Measurements from ENCODE around the gene FYN. TPM values are rescaled to one million over a fixed set of nuclear protein-coding genes. Genes with fewer than 3 reads are reported as not detected.
A peak's percentile ranks its signal among the peaks of the same experiment; 100 is the strongest.

Gene FYN
- polyA plus RNA-seq, 4 donors: 17.9 to 33.8 (median 24.8) TPM

- WGBS, 3 donors: 73 to 87% (median 74%) methylated on average over 2 of the region's 2 CpGs
- H3K36me3 ChIP-seq (ENCODE audit: control insufficient read depth in 3 of 3, insufficient read depth in 2 of 3, low read depth in 1 of 3, low read length in 3 of 3): peaks cover 0 to 25% (median 8%) of the 10 kb centered on the region in 3 donors
- no peak for FAIRE-seq
These were observed 183.3 kb downstream of the FYN start for GRCh38 chr6:111689946-111690345.

GRCh38 chr6:111689419-111689818 lies 183.8 kb downstream of the FYN start:
- FAIRE-seq (no peak), DNase-seq (no peak)
- no peak overlapping the region for H3K27ac ChIP-seq (ENCODE audit: low read depth in 1 of 3, low read length in 2 of 3)
- no peaks in the 10 kb centered on the region for H3K27me3 ChIP-seq (ENCODE audit: control insufficient read depth in 3 of 3, insufficient read depth in 3 of 3, low read length in 3 of 3)
- 83 to 93% (median 93%) methylated on average over 1 of the region's 1 CpG for WGBS, 3 donors
- peaks cover 0 to 25% (median 7%) of the 10 kb centered on the region in 3 donors for H3K36me3 ChIP-seq (ENCODE audit: control insufficient read depth in 3 of 3, insufficient read depth in 2 of 3, low read depth in 1 of 3, low read length in 3 of 3)
- no peak overlapping the region for H3K4me3 ChIP-seq (ENCODE audit: low read depth in 1 of 3, low read length in 3 of 3)
- H3K9me3 ChIP-seq (ENCODE audit: control insufficient read depth in 2 of 2, insufficient read depth in 1 of 2, low read depth in 1 of 2, low read length in 1 of 2): peaks cover 0 to 5% of the 10 kb centered on the region in 2 donors
- peaks cover 15 to 44% (median 15%) of the 10 kb centered on the region in 3 donors for H3K4me1 ChIP-seq (ENCODE audit: control insufficient read depth in 3 of 3, insufficient read depth in 2 of 3, low read depth in 1 of 3, low read length in 2 of 3)

More at GRCh38 chr6:111689946-111690345, 183.3 kb downstream of the FYN start:
- DNase-seq: no peak
- Histone ChIP-seq H3K4me1 (ENCODE audit: control insufficient read depth in 3 of 3, insufficient read depth in 2 of 3, low read depth in 1 of 3, low read length in 2 of 3) (peaks cover 10 to 44% (median 15%) of the 10 kb centered on the region in 3 donors), H3K9me3 (ENCODE audit: control insufficient read depth in 2 of 2, insufficient read depth in 1 of 2, low read depth in 1 of 2, low read length in 1 of 2) (peaks cover 0 to 5% of the 10 kb centered on the region in 2 donors), H3K27ac (ENCODE audit: low read depth in 1 of 3, low read length in 2 of 3) (no peak overlapping the region), H3K4me3 (ENCODE audit: low read depth in 1 of 3, low read length in 3 of 3) (no peak overlapping the region), H3K27me3 (ENCODE audit: control insufficient read depth in 3 of 3, insufficient read depth in 3 of 3, low read length in 3 of 3) (no peaks in the 10 kb centered on the region)

- no peaks in the 10 kb centered on the region for H3K27me3 ChIP-seq (ENCODE audit: control insufficient read depth in 3 of 3, insufficient read depth in 3 of 3, low read length in 3 of 3)
- no peak overlapping the region for H3K4me3 ChIP-seq (ENCODE audit: low read depth in 1 of 3, low read length in 3 of 3)
- FAIRE-seq (no peak), DNase-seq (no peak)
- no peak overlapping the region for H3K27ac ChIP-seq (ENCODE audit: low read depth in 1 of 3, low read length in 2 of 3)
- H3K4me1 ChIP-seq (ENCODE audit: control insufficient read depth in 3 of 3, insufficient read depth in 2 of 3, low read depth in 1 of 3, low read length in 2 of 3): peaks cover 12 to 38% (median 21%) of the 10 kb centered on the region in 3 donors
- WGBS, 3 donors: 92 to 94% (median 93%) methylated on average over 7 of the region's 7 CpGs
- H3K9me3 ChIP-seq (ENCODE audit: control insufficient read depth in 2 of 2, insufficient read depth in 1 of 2, low read depth in 1 of 2, low read length in 1 of 2): peaks cover 0 to 5% of the 10 kb centered on the region in 2 donors
- H3K36me3 ChIP-seq (ENCODE audit: control insufficient read depth in 3 of 3, insufficient read depth in 2 of 3, low read depth in 1 of 3, low read length in 3 of 3): peaks cover 0 to 17% (median 2%) of the 10 kb centered on the region in 3 donors
These were observed 184.9 kb downstream of the FYN start for GRCh38 chr6:111688331-111688730.

- Histone ChIP-seq H3K36me3 (ENCODE audit: control insufficient read depth in 3 of 3, insufficient read depth in 2 of 3, low read depth in 1 of 3, low read length in 3 of 3) (peaks cover 0 to 17% (median 2%) of the 10 kb centered on the region in 3 donors), H3K27me3 (ENCODE audit: control insufficient read depth in 3 of 3, insufficient read depth in 3 of 3, low read length in 3 of 3) (no peaks in the 10 kb centered on the region), H3K9me3 (ENCODE audit: control insufficient read depth in 2 of 2, insufficient read depth in 1 of 2, low read depth in 1 of 2, low read length in 1 of 2) (peaks cover 0 to 5% of the 10 kb centered on the region in 2 donors), H3K27ac (ENCODE audit: low read depth in 1 of 3, low read length in 2 of 3) (no peak overlapping the region), H3K4me1 (ENCODE audit: control insufficient read depth in 3 of 3, insufficient read depth in 2 of 3, low read depth in 1 of 3, low read length in 2 of 3) (peaks cover 9 to 35% (median 21%) of the 10 kb centered on the region in 3 donors), H3K4me3 (ENCODE audit: low read depth in 1 of 3, low read length in 3 of 3) (no peak overlapping the region)
- DNase-seq: peak; percentile 70 to 91
- FAIRE-seq: no peak
These were observed 185.6 kb downstream of the FYN start for GRCh38 chr6:111687652-111688051.

- DNase-seq: no peak
- Histone ChIP-seq H3K27me3 (ENCODE audit: control insufficient read depth in 3 of 3, insufficient read depth in 3 of 3, low read length in 3 of 3) (no peaks in the 10 kb centered on the region), H3K36me3 (ENCODE audit: control insufficient read depth in 3 of 3, insufficient read depth in 2 of 3, low read depth in 1 of 3, low read length in 3 of 3) (peaks cover 0 to 19% (median 2%) of the 10 kb centered on the region in 3 donors), H3K9me3 (ENCODE audit: control insufficient read depth in 2 of 2, insufficient read depth in 1 of 2, low read depth in 1 of 2, low read length in 1 of 2) (no peaks in the 10 kb centered on the region), H3K4me1 (ENCODE audit: control insufficient read depth in 3 of 3, insufficient read depth in 2 of 3, low read depth in 1 of 3, low read length in 2 of 3) (peaks cover 5 to 30% (median 21%) of the 10 kb centered on the region in 3 donors), H3K4me3 (ENCODE audit: low read depth in 1 of 3, low read length in 3 of 3) (no peak overlapping the region), H3K27ac (ENCODE audit: low read depth in 1 of 3, low read length in 2 of 3) (peak overlapping the region in 2 of 3 donors; percentile 4 to 11)
- 45 to 68% (median 65%) methylated on average over 3 of the region's 3 CpGs for WGBS, 3 donors
- no peak for FAIRE-seq
These were observed 186.4 kb downstream of the FYN start for GRCh38 chr6:111686932-111687266.

GRCh38 chr6:111686249-111686931 lies 186.9 kb downstream of the FYN start:
- Histone ChIP-seq H3K27me3 (ENCODE audit: control insufficient read depth in 3 of 3, insufficient read depth in 3 of 3, low read length in 3 of 3) (no peaks in the 10 kb centered on the region), H3K36me3 (ENCODE audit: control insufficient read depth in 3 of 3, insufficient read depth in 2 of 3, low read depth in 1 of 3, low read length in 3 of 3) (peaks cover 0 to 18% (median 2%) of the 10 kb centered on the region in 3 donors), H3K4me3 (ENCODE audit: low read depth in 1 of 3, low read length in 3 of 3) (no peak overlapping the region), H3K9me3 (ENCODE audit: control insufficient read depth in 2 of 2, insufficient read depth in 1 of 2, low read depth in 1 of 2, low read length in 1 of 2) (no peaks in the 10 kb centered on the region), H3K27ac (ENCODE audit: low read depth in 1 of 3, low read length in 2 of 3) (peak overlapping the region in 2 of 3 donors; percentile 4 to 27), H3K4me1 (ENCODE audit: control insufficient read depth in 3 of 3, insufficient read depth in 2 of 3, low read depth in 1 of 3, low read length in 2 of 3) (peaks cover 3 to 30% (median 21%) of the 10 kb centered on the region in 3 donors)
- no peak for DNase-seq
- WGBS, 3 donors: 15 to 43% (median 35%) methylated on average over 19 of the region's 19 CpGs
- FAIRE-seq: no peak

- Histone ChIP-seq H3K27ac (ENCODE audit: low read depth in 1 of 3, low read length in 2 of 3) (peak overlapping the region in 1 of 3 donors; percentile 27), H3K36me3 (ENCODE audit: control insufficient read depth in 3 of 3, insufficient read depth in 2 of 3, low read depth in 1 of 3, low read length in 3 of 3) (peaks cover 0 to 13% (median under 1%) of the 10 kb centered on the region in 3 donors), H3K4me3 (ENCODE audit: low read depth in 1 of 3, low read length in 3 of 3) (no peak overlapping the region), H3K9me3 (ENCODE audit: control insufficient read depth in 2 of 2, insufficient read depth in 1 of 2, low read depth in 1 of 2, low read length in 1 of 2) (no peaks in the 10 kb centered on the region), H3K27me3 (ENCODE audit: control insufficient read depth in 3 of 3, insufficient read depth in 3 of 3, low read length in 3 of 3) (no peaks in the 10 kb centered on the region), H3K4me1 (ENCODE audit: control insufficient read depth in 3 of 3, insufficient read depth in 2 of 3, low read depth in 1 of 3, low read length in 2 of 3) (peaks cover 3 to 31% (median 21%) of the 10 kb centered on the region in 3 donors)
- no peak for FAIRE-seq
- DNase-seq: no peak
- WGBS, 3 donors: 42 to 52% (median 48%) methylated on average over 2 of the region's 2 CpGs
These were observed 187.7 kb downstream of the FYN start for GRCh38 chr6:111685526-111685925.

GRCh38 chr6:111685058-111685457 lies 188.2 kb downstream of the FYN start:
- 82 to 88% (median 84%) methylated on average over 7 of the region's 7 CpGs for WGBS, 3 donors
- Histone ChIP-seq H3K27me3 (ENCODE audit: control insufficient read depth in 3 of 3, insufficient read depth in 3 of 3, low read length in 3 of 3) (no peaks in the 10 kb centered on the region), H3K4me1 (ENCODE audit: control insufficient read depth in 3 of 3, insufficient read depth in 2 of 3, low read depth in 1 of 3, low read length in 2 of 3) (peaks cover 3 to 31% (median 21%) of the 10 kb centered on the region in 3 donors), H3K27ac (ENCODE audit: low read depth in 1 of 3, low read length in 2 of 3) (peak overlapping the region in 1 of 3 donors; percentile 27), H3K36me3 (ENCODE audit: control insufficient read depth in 3 of 3, insufficient read depth in 2 of 3, low read depth in 1 of 3, low read length in 3 of 3) (peaks cover 0 to 14% (median 0%) of the 10 kb centered on the region in 3 donors), H3K4me3 (ENCODE audit: low read depth in 1 of 3, low read length in 3 of 3) (no peak overlapping the region), H3K9me3 (ENCODE audit: control insufficient read depth in 2 of 2, insufficient read depth in 1 of 2, low read depth in 1 of 2, low read length in 1 of 2) (no peaks in the 10 kb centered on the region)
- FAIRE-seq (no peak), DNase-seq (no peak)
